ENCODE data around the gene NCAPH2.

The NCAPH2 gene

GRCh38 chr22:50567721-50568252, 59.8 kb downstream of the NCAPH2 start:
- no peak overlapping the region for H3K4me3 ChIP-seq (ENCODE audit: low read length in 2 of 2)
- H3K79me1 ChIP-seq (ENCODE audit: low read depth, low read length), result no peaks in the 10 kb centered on the region
- H2BK120ac ChIP-seq (ENCODE audit: low read depth, low read length), result no peak overlapping the region
- H4K8ac ChIP-seq (ENCODE audit: low read depth, low read length), result no peak overlapping the region
- no peak overlapping the region for H3K27ac ChIP-seq (replicated peaks; ENCODE audit: low read length)
- DNase-seq (ENCODE audit: low spot score), result no peak
- no peak overlapping the region for H3K14ac ChIP-seq (ENCODE audit: low read length)
- H3K23ac ChIP-seq (ENCODE audit: low read depth, low read length, poor library complexity), result no peak overlapping the region
- H3K18ac ChIP-seq (ENCODE audit: low read length), result no peak overlapping the region
- H3K4ac ChIP-seq (ENCODE audit: low read length), result no peak overlapping the region
- H3K4me2 ChIP-seq (ENCODE audit: insufficient read depth, low read length, poor library complexity, severe bottlenecking), result no peak overlapping the region
- no peak overlapping the region for H4K91ac ChIP-seq (ENCODE audit: low read depth, low read length, poor library complexity)
- H2BK12ac ChIP-seq (ENCODE audit: low read length), result no peak overlapping the region
- H3K36me3 ChIP-seq (replicated peaks in 1 of 2; ENCODE audit: control insufficient read depth in 2 of 2, insufficient read depth in 2 of 2, low read length in 2 of 2), result peaks cover 41 to 53% of the 10 kb centered on the region in 2 donors
- peaks cover 0 to 6% (median 0%) of the 10 kb centered on the region in 3 experiments for H3K27me3 ChIP-seq (ENCODE audit: control insufficient read depth in 3 of 3, insufficient read depth in 3 of 3, low read depth in 1 of 3, low read length in 3 of 3)
- no peak overlapping the region for H2BK5ac ChIP-seq (ENCODE audit: low read length)
- no peak overlapping the region for H2BK15ac ChIP-seq (ENCODE audit: low read length)
- no peak overlapping the region for H2AK5ac ChIP-seq (ENCODE audit: low read depth, low read length)
- H3K4me1 ChIP-seq (ENCODE audit: control insufficient read depth in 2 of 2, insufficient read depth in 1 of 2, low read depth in 1 of 2, low read length in 2 of 2), result peaks cover 0 to 5% of the 10 kb centered on the region in 2 donors
- WGBS, 2 donors (ENCODE audit: extremely low coverage in 2 of 2, insufficient read length in 2 of 2, insufficient replicate concordance in 1 of 2), result no CpG with 5 or more reads among the region's 7 CpGs
- H2AFZ ChIP-seq (ENCODE audit: low read length), result no peak overlapping the region
- H3K9ac ChIP-seq (ENCODE audit: low read depth, low read length, poor library complexity), result no peak overlapping the region
- H3K9me3 ChIP-seq (replicated peaks in 1 of 2; ENCODE audit: control insufficient read depth in 2 of 2, insufficient read depth in 1 of 2, low read depth in 1 of 2, low read length in 2 of 2), result no peaks in the 10 kb centered on the region

- Histone ChIP-seq H3K4me1 (ENCODE audit: control insufficient read depth in 2 of 2, insufficient read depth in 1 of 2, low read depth in 1 of 2, low read length in 2 of 2) (peaks cover 0 to 2% of the 10 kb centered on the region in 2 donors), H3K4ac (ENCODE audit: low read length) (no peak overlapping the region), H2BK12ac (ENCODE audit: low read length) (no peak overlapping the region), H3K79me1 (ENCODE audit: low read depth, low read length) (no peaks in the 10 kb centered on the region), H3K9me3 (replicated peaks in 1 of 2; ENCODE audit: control insufficient read depth in 2 of 2, insufficient read depth in 1 of 2, low read depth in 1 of 2, low read length in 2 of 2) (no peaks in the 10 kb centered on the region), H2BK5ac (ENCODE audit: low read length) (no peak overlapping the region), H3K23ac (ENCODE audit: low read depth, low read length, poor library complexity) (no peak overlapping the region), H3K27me3 (ENCODE audit: control insufficient read depth in 3 of 3, insufficient read depth in 3 of 3, low read depth in 1 of 3, low read length in 3 of 3) (peaks cover 0 to 4% (median 0%) of the 10 kb centered on the region in 3 experiments), H3K18ac (ENCODE audit: low read length) (no peak overlapping the region), H3K4me3 (ENCODE audit: low read length in 2 of 2) (no peak overlapping the region), H4K91ac (ENCODE audit: low read depth, low read length, poor library complexity) (no peak overlapping the region), H4K8ac (ENCODE audit: low read depth, low read length) (no peak overlapping the region), H3K9ac (ENCODE audit: low read depth, low read length, poor library complexity) (no peak overlapping the region), H3K14ac (ENCODE audit: low read length) (peak overlapping the region; percentile 17), H3K4me2 (ENCODE audit: insufficient read depth, low read length, poor library complexity, severe bottlenecking) (no peak overlapping the region), H2BK15ac (ENCODE audit: low read length) (no peak overlapping the region), H3K27ac (replicated peaks; ENCODE audit: low read length) (no peak overlapping the region), H2AK5ac (ENCODE audit: low read depth, low read length) (no peak overlapping the region), H2AFZ (ENCODE audit: low read length) (no peak overlapping the region), H2BK120ac (ENCODE audit: low read depth, low read length) (no peak overlapping the region), H3K36me3 (replicated peaks in 1 of 2; ENCODE audit: control insufficient read depth in 2 of 2, insufficient read depth in 2 of 2, low read length in 2 of 2) (peaks cover 46 to 61% of the 10 kb centered on the region in 2 donors)
- no CpG with 5 or more reads among the region's 7 CpGs for WGBS, 2 donors (ENCODE audit: extremely low coverage in 2 of 2, insufficient read length in 2 of 2, insufficient replicate concordance in 1 of 2)
- no peak for DNase-seq (ENCODE audit: low spot score)
These were observed 60.6 kb downstream of the NCAPH2 start for GRCh38 chr22:50568626-50569025.

DNA sequence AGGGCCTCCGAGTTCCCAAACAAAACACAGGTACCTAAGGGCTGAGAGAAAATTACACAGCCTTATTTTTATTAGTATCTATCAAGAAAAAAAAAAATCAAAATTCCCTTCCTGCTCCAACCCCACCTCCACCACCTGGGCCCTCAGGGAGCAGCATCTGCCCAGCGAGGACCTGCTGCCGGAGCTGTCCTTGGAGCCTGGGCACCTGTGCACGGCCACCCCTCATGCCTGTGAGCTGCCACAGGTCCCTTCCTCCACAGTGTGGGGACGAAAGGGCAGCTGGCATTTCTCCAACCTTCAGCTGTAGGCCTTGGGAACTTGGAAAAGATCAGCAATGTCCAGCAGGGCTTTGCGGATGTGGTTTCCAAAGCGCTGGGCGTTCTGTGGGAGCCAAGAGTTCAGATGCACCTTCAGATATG, 61.0 kb downstream of the NCAPH2 start:
- H3K27ac ChIP-seq (replicated peaks; ENCODE audit: low read length), result no peak overlapping the region
- H3K79me1 ChIP-seq (ENCODE audit: low read depth, low read length), result peaks cover under 1% of the 10 kb centered on the region
- H2AFZ ChIP-seq (ENCODE audit: low read length), result no peak overlapping the region
- no peak overlapping the region for H2BK12ac ChIP-seq (ENCODE audit: low read length)
- no peak overlapping the region for H4K91ac ChIP-seq (ENCODE audit: low read depth, low read length, poor library complexity)
- peaks cover 0 to 4% (median 0%) of the 10 kb centered on the region in 3 experiments for H3K27me3 ChIP-seq (ENCODE audit: control insufficient read depth in 3 of 3, insufficient read depth in 3 of 3, low read depth in 1 of 3, low read length in 3 of 3)
- H3K4me1 ChIP-seq (ENCODE audit: control insufficient read depth in 2 of 2, insufficient read depth in 1 of 2, low read depth in 1 of 2, low read length in 2 of 2), result no peaks in the 10 kb centered on the region
- no peak overlapping the region for H3K4me2 ChIP-seq (ENCODE audit: insufficient read depth, low read length, poor library complexity, severe bottlenecking)
- no peak overlapping the region for H2BK120ac ChIP-seq (ENCODE audit: low read depth, low read length)
- DNase-seq (ENCODE audit: low spot score), result no peak
- H2AK5ac ChIP-seq (ENCODE audit: low read depth, low read length), result no peak overlapping the region
- no peak overlapping the region for H2BK15ac ChIP-seq (ENCODE audit: low read length)
- no peak overlapping the region for H3K9ac ChIP-seq (ENCODE audit: low read depth, low read length, poor library complexity)
- no peak overlapping the region for H2BK5ac ChIP-seq (ENCODE audit: low read length)
- peaks cover 49 to 65% of the 10 kb centered on the region in 2 donors for H3K36me3 ChIP-seq (replicated peaks in 1 of 2; ENCODE audit: control insufficient read depth in 2 of 2, insufficient read depth in 2 of 2, low read length in 2 of 2)
- H3K18ac ChIP-seq (ENCODE audit: low read length), result no peak overlapping the region
- no peaks in the 10 kb centered on the region for H3K9me3 ChIP-seq (replicated peaks in 1 of 2; ENCODE audit: control insufficient read depth in 2 of 2, insufficient read depth in 1 of 2, low read depth in 1 of 2, low read length in 2 of 2)
- no peak overlapping the region for H3K4ac ChIP-seq (ENCODE audit: low read length)
- H3K23ac ChIP-seq (ENCODE audit: low read depth, low read length, poor library complexity), result no peak overlapping the region
- H3K4me3 ChIP-seq (ENCODE audit: low read length in 2 of 2), result no peak overlapping the region
- peak overlapping the region; percentile 56 for H3K14ac ChIP-seq (ENCODE audit: low read length)
- no CpG with 5 or more reads among the region's 8 CpGs for WGBS, 2 donors (ENCODE audit: extremely low coverage in 2 of 2, insufficient read length in 2 of 2, insufficient replicate concordance in 1 of 2)
- H4K8ac ChIP-seq (ENCODE audit: low read depth, low read length), result peak overlapping the region; percentile 82

DNA sequence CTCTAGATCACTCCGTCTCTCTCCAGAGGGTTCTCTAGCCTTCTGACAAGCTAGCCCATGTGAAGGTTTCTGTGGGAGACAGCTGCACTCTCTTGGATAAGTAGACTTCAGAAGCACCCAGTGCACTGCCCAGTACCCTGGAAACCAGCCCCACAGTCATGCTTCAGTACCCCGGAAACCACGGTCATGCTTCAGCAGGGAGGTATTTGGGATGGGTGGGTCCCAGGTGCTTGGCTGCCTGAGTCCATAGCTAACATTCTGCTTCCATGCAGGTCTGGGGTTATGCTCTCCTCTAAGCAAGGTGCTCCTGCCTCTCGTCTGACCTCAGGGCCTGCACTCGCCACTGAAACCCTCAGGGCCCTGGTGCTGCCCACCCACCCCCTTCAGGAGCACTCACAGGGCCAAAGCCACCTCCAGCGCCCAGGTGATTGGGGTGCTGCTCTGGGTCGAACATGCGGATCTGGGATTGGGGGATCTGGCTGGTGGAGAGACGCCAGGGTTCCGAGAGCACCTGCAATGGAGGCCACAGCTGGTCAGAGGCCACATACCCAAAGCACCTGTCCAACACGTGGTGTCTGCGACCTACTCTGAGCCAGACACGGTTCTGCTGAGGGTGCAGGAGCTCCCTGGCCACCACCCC, 62.0 kb downstream of the NCAPH2 start:
- Histone ChIP-seq H3K18ac (ENCODE audit: low read length) (no peak overlapping the region), H2BK120ac (ENCODE audit: low read depth, low read length) (no peak overlapping the region), H4K8ac (ENCODE audit: low read depth, low read length) (no peak overlapping the region), H3K4ac (ENCODE audit: low read length) (no peak overlapping the region), H3K4me1 (ENCODE audit: control insufficient read depth in 2 of 2, insufficient read depth in 1 of 2, low read depth in 1 of 2, low read length in 2 of 2) (no peaks in the 10 kb centered on the region), H3K23ac (ENCODE audit: low read depth, low read length, poor library complexity) (no peak overlapping the region), H2BK12ac (ENCODE audit: low read length) (no peak overlapping the region), H3K79me1 (ENCODE audit: low read depth, low read length) (peaks cover 1% of the 10 kb centered on the region), H2AK5ac (ENCODE audit: low read depth, low read length) (no peak overlapping the region), H3K9ac (ENCODE audit: low read depth, low read length, poor library complexity) (peak overlapping the region; percentile 9), H2BK15ac (ENCODE audit: low read length) (no peak overlapping the region), H4K91ac (ENCODE audit: low read depth, low read length, poor library complexity) (no peak overlapping the region), H2AFZ (ENCODE audit: low read length) (no peak overlapping the region), H2BK5ac (ENCODE audit: low read length) (no peak overlapping the region), H3K9me3 (replicated peaks in 1 of 2; ENCODE audit: control insufficient read depth in 2 of 2, insufficient read depth in 1 of 2, low read depth in 1 of 2, low read length in 2 of 2) (no peaks in the 10 kb centered on the region), H3K4me3 (ENCODE audit: low read length in 2 of 2) (no peak overlapping the region), H3K36me3 (replicated peaks in 1 of 2; ENCODE audit: control insufficient read depth in 2 of 2, insufficient read depth in 2 of 2, low read length in 2 of 2) (peaks cover 54 to 72% of the 10 kb centered on the region in 2 donors), H3K4me2 (ENCODE audit: insufficient read depth, low read length, poor library complexity, severe bottlenecking) (no peak overlapping the region), H3K27ac (replicated peaks; ENCODE audit: low read length) (no peak overlapping the region), H3K27me3 (ENCODE audit: control insufficient read depth in 3 of 3, insufficient read depth in 3 of 3, low read depth in 1 of 3, low read length in 3 of 3) (no peaks in the 10 kb centered on the region), H3K14ac (ENCODE audit: low read length) (no peak overlapping the region)
- no CpG with 5 or more reads among the region's 13 CpGs for WGBS, 2 donors (ENCODE audit: extremely low coverage in 2 of 2, insufficient read length in 2 of 2, insufficient replicate concordance in 1 of 2)
- no peak for DNase-seq (ENCODE audit: low spot score)

All from neuronal stem cell (in vitro differentiated cells).